Body of pancreas (tissue), 4 donors: Measurements from ENCODE around the gene PPP1R13B. TPM values are rescaled to one million over a fixed set of nuclear protein-coding genes. Genes with fewer than 3 reads are reported as not detected.

Experiments
- ATAC-seq: fragments of 150-250 bp; one replicate; pipeline ENCODE4 v1.9.1; 2016
- DNase-seq, 4 donors: peaks; one replicate each; pipeline ENCODE4 v3.0.0-alpha.2; 2019
- H3K27ac ChIP-seq, 4 donors: fragments of 200-600 bp; sonication (generic); 1 replicate in 3 of 4; 2 replicates in 1 of 4; pipeline versions ENCODE4 v1.5.1 to v1.6.1; 2016 to 2019; ENCODE audit warnings: mild to moderate bottlenecking in 1 of 4, mixed read lengths in 1 of 4, moderate library complexity in 1 of 4
- H3K27me3 ChIP-seq, 2 donors: fragments of 200-600 bp; sonication (generic); one replicate each; pipeline ENCODE4 v1.6.0; 2016; ENCODE audit warnings: mild to moderate bottlenecking in 1 of 2
- H3K36me3 ChIP-seq, 2 donors: fragments of 200-600 bp; sonication (generic); replicated peaks in 1 of 2; 2 replicates each; pipeline ENCODE4 v1.5.1; 2016; ENCODE audit warnings: low read depth in 2 of 2; ENCODE audit not compliant: insufficient read depth in 1 of 2
- H3K4me1 ChIP-seq: fragments of 200-600 bp; sonication (generic); one replicate; pipeline ENCODE4 v1.6.0; 2016
- H3K4me3 ChIP-seq, 2 donors: fragments of 200-600 bp; sonication (generic); 1 replicate in 1 of 2; 2 replicates in 1 of 2; pipeline ENCODE4 v1.5.1; 2016 to 2019
- H3K9me3 ChIP-seq, 3 donors: fragments of 200-600 bp; sonication (generic); 1 replicate in 2 of 3; 2 replicates in 1 of 3; pipeline ENCODE4 v1.5.1; 2016
- POLR2A ChIP-seq, 3 donors: fragments of 450-650 bp; IDR thresholded peaks; one replicate each; pipeline ENCODE4 v1.6.1; 2016; ENCODE audit warnings: antibody characterized with exemption in 3 of 3, mild to moderate bottlenecking in 2 of 3
- WGBS, 2 donors: methylation state at CpG; one replicate each; pipeline ENCODE4 v1.1.5; 2017; 5-methylcytosine and 5-hydroxymethylcytosine counted together
- intact Hi-C: fragments of 100-400 bp; cut with DNase I; formaldehyde crosslinking; loops from one replicate; pipeline ENCODE4 v1.15.1; 2023
- total RNA-seq, 2 donors: library from RNA; depleted of rRNA; stranded (reverse); fragments of >200 nt; gene quantifications; one replicate each; pipeline ENCODE4 v1.1.0, GENCODE V29; 2016
- TF ChIP-seq, protein P1 (sequence below), 7 experiments: fragments of 450-650 bp in 4 of 7; fragments of 200-600 bp in 3 of 7; sonication (generic) in 3 of 7; IDR thresholded peaks; one replicate each; pipeline ENCODE4 v1.5.1; 2016 to 2019; ENCODE audit warnings: antibody characterized with exemption in 7 of 7

Gene PPP1R13B
- total RNA-seq, 2 donors from 2014 or later: 12.5 to 36.3 TPM

DNA sequence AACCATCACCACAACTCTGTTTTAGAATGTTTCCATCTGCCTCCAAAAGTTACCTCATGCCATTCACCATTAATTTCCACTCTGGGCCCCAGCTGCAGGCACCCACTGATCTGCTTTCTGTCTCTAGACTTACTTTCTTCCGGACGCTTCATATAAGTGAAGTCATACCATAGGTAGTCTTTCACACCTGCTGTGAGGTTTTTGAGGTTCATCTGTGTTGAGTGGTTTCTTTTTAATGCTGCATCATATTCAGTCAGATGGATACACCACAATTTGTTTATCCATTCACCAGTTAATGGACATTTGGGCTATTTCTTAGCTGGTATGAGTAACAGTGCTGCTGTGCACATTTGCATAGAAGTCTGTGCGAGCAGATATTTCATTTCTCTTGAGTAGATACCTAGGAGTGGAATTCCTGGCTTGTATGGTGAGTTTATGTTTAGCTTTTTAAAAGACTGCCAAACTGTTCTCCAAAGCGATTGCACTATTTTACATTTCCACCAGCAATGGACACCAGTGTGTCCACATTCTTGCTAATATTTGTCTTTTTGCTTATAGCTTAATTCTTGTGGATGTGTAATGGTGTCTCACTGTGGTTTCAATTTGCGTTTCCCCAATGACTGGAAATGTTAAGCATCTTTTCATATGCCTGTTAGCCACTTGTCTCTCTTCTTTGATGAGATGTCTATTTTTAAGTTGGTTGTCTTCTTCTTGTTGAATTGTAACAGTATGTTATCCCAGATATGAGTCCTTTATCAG is 83.5 kb downstream of the PPP1R13B start:
- Histone ChIP-seq H3K9me3 (no peaks in the 10 kb centered on the region), H3K4me1 (no peaks in the 10 kb centered on the region), H3K27ac (no peak overlapping the region), H3K27me3 (no peaks in the 10 kb centered on the region), H3K4me3 (no peak overlapping the region), H3K36me3 (no peaks in the 10 kb centered on the region)
- 90 to 91% methylated on average over 5 of the region's 5 CpGs for WGBS, 2 donors
- no peak for DNase-seq
- ATAC-seq: no peak
- intact Hi-C loops: no loop called here
- TF ChIP-seq, protein P1, sequence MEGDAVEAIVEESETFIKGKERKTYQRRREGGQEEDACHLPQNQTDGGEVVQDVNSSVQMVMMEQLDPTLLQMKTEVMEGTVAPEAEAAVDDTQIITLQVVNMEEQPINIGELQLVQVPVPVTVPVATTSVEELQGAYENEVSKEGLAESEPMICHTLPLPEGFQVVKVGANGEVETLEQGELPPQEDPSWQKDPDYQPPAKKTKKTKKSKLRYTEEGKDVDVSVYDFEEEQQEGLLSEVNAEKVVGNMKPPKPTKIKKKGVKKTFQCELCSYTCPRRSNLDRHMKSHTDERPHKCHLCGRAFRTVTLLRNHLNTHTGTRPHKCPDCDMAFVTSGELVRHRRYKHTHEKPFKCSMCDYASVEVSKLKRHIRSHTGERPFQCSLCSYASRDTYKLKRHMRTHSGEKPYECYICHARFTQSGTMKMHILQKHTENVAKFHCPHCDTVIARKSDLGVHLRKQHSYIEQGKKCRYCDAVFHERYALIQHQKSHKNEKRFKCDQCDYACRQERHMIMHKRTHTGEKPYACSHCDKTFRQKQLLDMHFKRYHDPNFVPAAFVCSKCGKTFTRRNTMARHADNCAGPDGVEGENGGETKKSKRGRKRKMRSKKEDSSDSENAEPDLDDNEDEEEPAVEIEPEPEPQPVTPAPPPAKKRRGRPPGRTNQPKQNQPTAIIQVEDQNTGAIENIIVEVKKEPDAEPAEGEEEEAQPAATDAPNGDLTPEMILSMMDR (IDR thresholded peaks at IDR 0.05): no peak
- no peak for TF ChIP-seq POLR2A (IDR thresholded peaks at IDR 0.05)

DNA sequence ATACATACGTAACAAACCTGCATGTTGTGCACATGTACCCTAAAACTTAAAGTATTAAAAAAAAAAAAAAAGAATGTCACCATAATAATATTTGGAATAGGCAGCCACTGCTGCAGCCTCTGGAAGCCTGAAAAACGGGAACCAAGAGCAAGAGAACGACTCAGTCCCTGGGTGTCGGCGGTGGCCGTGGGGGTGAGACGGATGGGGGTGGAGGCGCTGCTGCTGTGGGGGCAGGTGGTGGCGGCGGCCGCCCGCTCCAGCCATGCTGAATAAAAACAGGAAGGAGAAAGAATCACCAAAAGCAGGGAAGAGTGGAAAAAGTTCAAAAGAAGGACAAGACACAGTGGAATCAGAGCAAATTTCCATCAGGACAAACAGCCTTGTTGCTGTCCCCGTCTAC is 84.8 kb downstream of the PPP1R13B start:
- no peaks in the 10 kb centered on the region for H3K27me3 ChIP-seq
- ATAC-seq (no peak), DNase-seq (no peak)
- H3K9me3 ChIP-seq: no peaks in the 10 kb centered on the region
- H3K4me3 ChIP-seq: no peak overlapping the region
- H3K36me3 ChIP-seq: no peaks in the 10 kb centered on the region
- no peak for TF ChIP-seq POLR2A (IDR thresholded peaks at IDR 0.05)
- TF ChIP-seq, protein P1 (IDR thresholded peaks at IDR 0.05): no peak
- 91% methylated on average over 13 of the region's 13 CpGs for WGBS, 2 donors
- intact Hi-C loops: no loop called here
- H3K4me1 ChIP-seq: no peaks in the 10 kb centered on the region
- no peak overlapping the region for H3K27ac ChIP-seq

DNA sequence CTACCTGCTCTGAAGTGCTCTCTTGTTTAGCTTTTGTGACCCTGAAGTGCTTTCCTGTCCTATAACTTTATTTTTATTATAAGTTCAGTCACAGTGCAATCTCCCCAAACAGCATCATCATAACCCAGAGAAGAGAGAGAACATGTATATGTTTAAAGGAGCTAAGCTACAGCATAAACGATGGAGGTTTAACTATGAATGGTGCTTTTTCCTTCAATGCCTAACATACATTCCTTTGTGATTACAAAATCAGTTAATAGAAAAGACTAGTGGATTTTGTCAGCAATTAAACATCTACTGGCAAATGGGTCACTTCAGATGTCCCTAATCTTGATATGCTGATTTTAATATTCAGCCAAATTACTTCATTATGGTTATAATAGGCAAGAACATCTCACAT is 85.3 kb downstream of the PPP1R13B start:
- H3K4me3 ChIP-seq: no peak overlapping the region
- H3K9me3 ChIP-seq: no peaks in the 10 kb centered on the region
- intact Hi-C loops: no loop called here
- ATAC-seq: no peak
- H3K36me3 ChIP-seq: no peaks in the 10 kb centered on the region
- no peak overlapping the region for H3K27ac ChIP-seq
- no peak for DNase-seq
- H3K4me1 ChIP-seq: no peaks in the 10 kb centered on the region
- H3K27me3 ChIP-seq: no peaks in the 10 kb centered on the region
- 33 to 52% methylated on average over 1 of the region's 1 CpG for WGBS, 2 donors
- TF ChIP-seq, protein P1 (IDR thresholded peaks at IDR 0.05): no peak
- no peak for TF ChIP-seq POLR2A (IDR thresholded peaks at IDR 0.05)

DNA sequence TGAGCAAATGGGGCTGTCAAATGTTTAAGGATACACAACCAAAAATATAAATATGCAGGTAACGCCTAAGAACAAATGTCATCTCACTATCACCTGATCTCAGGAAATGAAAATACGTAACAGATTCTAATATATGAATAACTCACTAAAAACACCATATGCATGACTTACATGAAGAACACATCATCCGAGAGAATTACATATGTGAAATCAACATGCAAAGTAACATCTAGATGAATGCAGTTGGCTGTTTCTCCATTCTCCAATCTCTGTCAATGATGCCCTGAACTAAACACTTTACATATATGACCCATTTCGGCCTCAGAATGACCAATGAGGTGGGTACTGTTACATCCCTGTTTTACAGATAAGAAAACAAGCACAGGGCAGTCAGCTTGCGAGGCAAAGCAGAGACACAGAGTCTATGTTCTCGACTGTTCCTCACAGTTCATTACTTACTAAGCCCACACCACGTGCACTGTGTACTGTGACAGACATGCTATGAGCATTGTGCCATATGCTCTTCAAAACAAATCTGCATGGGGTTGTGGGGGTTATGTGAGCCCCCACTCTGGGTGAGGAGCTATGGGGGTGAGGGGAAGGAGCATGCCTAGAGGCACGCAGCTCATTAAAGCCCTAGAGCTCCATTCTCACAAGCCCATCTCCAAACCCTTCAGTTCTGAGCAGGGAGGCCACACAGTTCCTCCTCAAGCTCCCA is 89.2 kb downstream of the PPP1R13B start:
- H3K36me3 ChIP-seq: peaks cover 0 to 2% of the 10 kb centered on the region in 2 donors
- WGBS, 2 donors: 91 to 94% methylated on average over 8 of the region's 8 CpGs
- H3K27ac ChIP-seq: no peak overlapping the region
- intact Hi-C loops: no loop called here
- DNase-seq (no peak), ATAC-seq (no peak)
- no peak overlapping the region for H3K4me3 ChIP-seq
- no peaks in the 10 kb centered on the region for H3K4me1 ChIP-seq
- TF ChIP-seq, protein P1 (IDR thresholded peaks at IDR 0.05): no peak
- no peak for TF ChIP-seq POLR2A (IDR thresholded peaks at IDR 0.05)
- H3K9me3 ChIP-seq: no peaks in the 10 kb centered on the region
- H3K27me3 ChIP-seq: no peaks in the 10 kb centered on the region
